ENCODE data around the gene PTPRCAP. TPM values are rescaled to one million over a fixed set of nuclear protein-coding genes. Genes with fewer than 3 reads are reported as not detected.

PTPRCAP gene
- total and polyA plus RNA-seq, 2 donors from 2014 or later = 4.7 to 20.3 TPM

DNA sequence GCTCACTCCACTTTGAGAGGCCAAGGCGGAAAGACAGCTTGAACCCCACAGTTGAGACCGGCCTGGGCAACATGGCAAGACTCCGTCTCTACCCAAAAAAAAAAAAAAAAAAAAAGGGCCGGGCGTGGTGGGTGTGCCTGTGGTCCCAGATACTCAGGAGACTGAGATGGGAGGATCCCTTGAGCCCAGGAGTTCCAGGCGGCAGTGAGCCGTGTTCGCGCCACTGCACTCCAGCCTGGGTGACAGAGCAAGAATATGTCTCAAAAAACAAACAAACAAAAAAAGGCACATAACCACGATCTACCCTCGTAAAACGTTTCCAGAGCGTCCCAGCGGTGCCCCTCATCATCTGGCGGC lies 46.6 kb downstream of the PTPRCAP start:
- no peak for DNase-seq
- intact Hi-C loops (cut with DNase I) = no loop called here
- TF ChIP-seq, protein P1, sequence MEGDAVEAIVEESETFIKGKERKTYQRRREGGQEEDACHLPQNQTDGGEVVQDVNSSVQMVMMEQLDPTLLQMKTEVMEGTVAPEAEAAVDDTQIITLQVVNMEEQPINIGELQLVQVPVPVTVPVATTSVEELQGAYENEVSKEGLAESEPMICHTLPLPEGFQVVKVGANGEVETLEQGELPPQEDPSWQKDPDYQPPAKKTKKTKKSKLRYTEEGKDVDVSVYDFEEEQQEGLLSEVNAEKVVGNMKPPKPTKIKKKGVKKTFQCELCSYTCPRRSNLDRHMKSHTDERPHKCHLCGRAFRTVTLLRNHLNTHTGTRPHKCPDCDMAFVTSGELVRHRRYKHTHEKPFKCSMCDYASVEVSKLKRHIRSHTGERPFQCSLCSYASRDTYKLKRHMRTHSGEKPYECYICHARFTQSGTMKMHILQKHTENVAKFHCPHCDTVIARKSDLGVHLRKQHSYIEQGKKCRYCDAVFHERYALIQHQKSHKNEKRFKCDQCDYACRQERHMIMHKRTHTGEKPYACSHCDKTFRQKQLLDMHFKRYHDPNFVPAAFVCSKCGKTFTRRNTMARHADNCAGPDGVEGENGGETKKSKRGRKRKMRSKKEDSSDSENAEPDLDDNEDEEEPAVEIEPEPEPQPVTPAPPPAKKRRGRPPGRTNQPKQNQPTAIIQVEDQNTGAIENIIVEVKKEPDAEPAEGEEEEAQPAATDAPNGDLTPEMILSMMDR (IDR thresholded peaks at IDR 0.05; ENCODE audit: borderline replicate concordance, extremely low read depth, insufficient read depth) = no peak
- no peaks in the 10 kb centered on the region for H3K9me3 ChIP-seq (ENCODE audit: control insufficient read depth in 2 of 3, insufficient read depth in 1 of 3, low read length in 3 of 3)
- FAIRE-seq = no peak
- H3K27me3 ChIP-seq (ENCODE audit: control insufficient read depth, insufficient read depth, low read length) = no peaks in the 10 kb centered on the region
- H3K4me3 ChIP-seq (ENCODE audit: low read length in 3 of 3) = peak overlapping the region; percentile 70 to 80 (median 75)
- peak overlapping the region; percentile 64 to 78 for H3K27ac ChIP-seq (ENCODE audit: low read depth in 2 of 2, low read length in 2 of 2)
- peaks cover 0 to 10% (median 4%) of the 10 kb centered on the region in 3 donors for H3K4me1 ChIP-seq (ENCODE audit: control insufficient read depth in 2 of 3, insufficient read depth in 2 of 3, low read depth in 1 of 3, low read length in 3 of 3)
- peak overlapping the region; percentile 21 to 86 (median 51) for H3K9ac ChIP-seq (ENCODE audit: low read length in 3 of 3)
- no peaks in the 10 kb centered on the region for H3K36me3 ChIP-seq (ENCODE audit: control insufficient read depth in 2 of 3, insufficient read depth in 3 of 3, low read length in 3 of 3)

DNA sequence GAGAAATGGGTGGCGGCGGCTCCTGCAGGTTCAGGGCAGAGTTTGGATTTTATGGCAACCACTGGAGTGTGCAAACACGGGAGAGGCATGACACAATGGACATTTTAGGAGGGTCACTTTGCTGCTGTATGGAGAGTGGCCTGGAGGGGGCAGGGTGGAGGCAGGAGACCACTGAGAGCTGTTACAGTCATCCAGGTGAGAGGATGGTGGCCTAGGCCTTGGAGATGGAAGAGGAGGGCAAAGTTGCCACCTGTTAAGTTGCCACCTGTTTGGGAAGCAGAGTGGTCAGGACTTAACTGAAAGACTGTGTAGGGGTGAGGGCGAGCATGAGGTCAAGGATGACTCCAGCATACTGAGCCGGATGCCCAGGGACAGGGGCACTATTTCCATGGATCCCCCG lies 48.0 kb downstream of the PTPRCAP start:
- no peak for FAIRE-seq

DNA sequence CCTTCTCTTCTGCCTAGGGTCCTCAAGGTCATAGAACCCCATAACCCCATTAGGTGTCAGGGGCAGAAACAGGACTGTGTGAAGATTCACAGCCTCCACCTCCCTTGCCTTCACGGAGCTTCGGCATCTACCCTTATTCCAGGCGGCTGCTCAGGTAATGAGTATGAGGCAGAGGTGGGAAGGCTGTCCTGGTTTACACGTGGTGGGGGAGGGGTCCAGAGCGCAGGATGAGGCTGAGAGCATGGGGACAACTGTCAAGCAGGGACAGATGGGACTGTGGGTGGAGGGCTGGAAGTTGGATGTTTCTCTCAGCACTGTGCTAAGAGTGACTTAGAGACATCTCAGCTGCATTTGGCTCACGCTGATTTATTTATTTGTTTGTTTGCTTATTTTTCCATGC lies 50.0 kb downstream of the PTPRCAP start:
- Histone ChIP-seq H3K4me3 (ENCODE audit: low read length in 3 of 3) (no peak overlapping the region), H3K9me3 (ENCODE audit: control insufficient read depth in 2 of 3, insufficient read depth in 1 of 3, low read length in 3 of 3) (no peaks in the 10 kb centered on the region), H3K4me1 (ENCODE audit: control insufficient read depth in 2 of 3, insufficient read depth in 2 of 3, low read depth in 1 of 3, low read length in 3 of 3) (peaks cover 0 to 9% (median 1%) of the 10 kb centered on the region in 3 donors), H3K27me3 (ENCODE audit: control insufficient read depth, insufficient read depth, low read length) (no peaks in the 10 kb centered on the region), H3K27ac (ENCODE audit: low read depth in 2 of 2, low read length in 2 of 2) (no peak overlapping the region), H3K9ac (ENCODE audit: low read length in 3 of 3) (no peak overlapping the region), H3K36me3 (ENCODE audit: control insufficient read depth in 2 of 3, insufficient read depth in 3 of 3, low read length in 3 of 3) (no peaks in the 10 kb centered on the region)
- TF ChIP-seq, protein P1 (IDR thresholded peaks at IDR 0.05; ENCODE audit: borderline replicate concordance, extremely low read depth, insufficient read depth) = no peak
- FAIRE-seq (no peak), DNase-seq (no peak)
- intact Hi-C loops (cut with DNase I) = no loop called here

More for the DNA sequence above, 48.0 kb downstream of the PTPRCAP start:
- H3K4me1 ChIP-seq (ENCODE audit: control insufficient read depth in 2 of 3, insufficient read depth in 2 of 3, low read depth in 1 of 3, low read length in 3 of 3) = peaks cover 0 to 14% (median 4%) of the 10 kb centered on the region in 3 donors
- H3K9ac ChIP-seq (ENCODE audit: low read length in 3 of 3) = no peak overlapping the region
- H3K4me3 ChIP-seq (ENCODE audit: low read length in 3 of 3) = no peak overlapping the region
- no peaks in the 10 kb centered on the region for H3K36me3 ChIP-seq (ENCODE audit: control insufficient read depth in 2 of 3, insufficient read depth in 3 of 3, low read length in 3 of 3)
- peak in 4 of 5 donors; percentile 77 to 83 (median 82) for DNase-seq
- TF ChIP-seq, protein P1 (IDR thresholded peaks at IDR 0.05; ENCODE audit: borderline replicate concordance, extremely low read depth, insufficient read depth) = peak; percentile 48
- no peaks in the 10 kb centered on the region for H3K9me3 ChIP-seq (ENCODE audit: control insufficient read depth in 2 of 3, insufficient read depth in 1 of 3, low read length in 3 of 3)
- no peak overlapping the region for H3K27ac ChIP-seq (ENCODE audit: low read depth in 2 of 2, low read length in 2 of 2)
- intact Hi-C loops (cut with DNase I) = no loop called here
- no peaks in the 10 kb centered on the region for H3K27me3 ChIP-seq (ENCODE audit: control insufficient read depth, insufficient read depth, low read length)

DNA sequence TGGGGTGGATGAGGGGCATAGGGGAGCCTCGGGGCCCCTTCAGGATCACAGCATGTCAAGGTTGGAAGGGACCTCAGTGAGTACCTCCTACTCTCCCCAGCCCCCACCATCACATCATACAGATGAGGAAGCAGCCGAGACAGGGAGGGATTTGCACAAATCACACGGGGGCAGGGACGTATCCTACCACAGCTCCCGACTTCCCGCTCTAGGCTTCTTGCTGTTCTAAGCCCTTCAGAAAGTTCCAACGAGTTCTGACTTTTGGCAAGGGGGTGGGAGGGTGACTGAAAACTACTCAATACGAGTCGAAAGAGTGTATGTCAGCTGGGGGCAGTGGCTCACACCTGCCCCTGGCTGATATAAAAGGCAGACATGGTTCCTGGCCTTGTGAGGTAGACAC lies 50.4 kb downstream of the PTPRCAP start:
- no peaks in the 10 kb centered on the region for H3K36me3 ChIP-seq (ENCODE audit: control insufficient read depth in 2 of 3, insufficient read depth in 3 of 3, low read length in 3 of 3)
- H3K4me3 ChIP-seq (ENCODE audit: low read length in 3 of 3) = no peak overlapping the region
- H3K27me3 ChIP-seq (ENCODE audit: control insufficient read depth, insufficient read depth, low read length) = no peaks in the 10 kb centered on the region
- intact Hi-C loops (cut with DNase I) = no loop called here
- FAIRE-seq (no peak), DNase-seq (no peak)
- no peak overlapping the region for H3K27ac ChIP-seq (ENCODE audit: low read depth in 2 of 2, low read length in 2 of 2)
- TF ChIP-seq, protein P1 (IDR thresholded peaks at IDR 0.05; ENCODE audit: borderline replicate concordance, extremely low read depth, insufficient read depth) = no peak
- H3K4me1 ChIP-seq (ENCODE audit: control insufficient read depth in 2 of 3, insufficient read depth in 2 of 3, low read depth in 1 of 3, low read length in 3 of 3) = peaks cover 0 to 7% (median 0%) of the 10 kb centered on the region in 3 donors
- H3K9me3 ChIP-seq (ENCODE audit: control insufficient read depth in 2 of 3, insufficient read depth in 1 of 3, low read length in 3 of 3) = no peaks in the 10 kb centered on the region
- H3K9ac ChIP-seq (ENCODE audit: low read length in 3 of 3) = no peak overlapping the region

Data from kidney (tissue), 14 donors.